ENCODE data around the gene OR7D4.
"Not testable (repeated sequence)": the region's sequence is repeated elsewhere in the genome, so short reads cannot be mapped to it uniquely, and the experiment has no call there.

OR7D4 gene

GRCh38 chr19:9219489-9219888, at the start of gene OR7D4:
OR7D4 (minus strand) TSS chr19:9219589; CDS start chr19:9214837, 4,752 bp downstream.
- DNase-seq (ENCODE audit: low spot score) = no peak

DNA sequence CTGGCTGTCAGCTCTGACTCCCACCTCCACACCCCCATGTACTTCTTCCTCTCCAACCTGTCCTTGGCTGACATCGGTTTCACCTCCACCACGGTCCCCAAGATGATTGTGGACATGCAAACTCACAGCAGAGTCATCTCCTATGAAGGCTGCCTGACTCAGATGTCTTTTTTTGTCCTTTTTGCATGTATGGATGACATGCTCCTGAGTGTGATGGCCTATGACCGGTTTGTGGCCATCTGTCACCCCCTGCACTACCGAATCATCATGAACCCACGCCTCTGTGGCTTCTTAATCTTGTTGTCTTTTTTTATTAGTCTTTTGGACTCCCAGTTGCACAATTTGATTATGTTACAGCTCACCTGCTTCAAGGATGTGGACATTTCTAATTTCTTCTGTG, 31.8 kb upstream of the OR7D4 start:
- no peak for DNase-seq (ENCODE audit: low spot score)

DNA sequence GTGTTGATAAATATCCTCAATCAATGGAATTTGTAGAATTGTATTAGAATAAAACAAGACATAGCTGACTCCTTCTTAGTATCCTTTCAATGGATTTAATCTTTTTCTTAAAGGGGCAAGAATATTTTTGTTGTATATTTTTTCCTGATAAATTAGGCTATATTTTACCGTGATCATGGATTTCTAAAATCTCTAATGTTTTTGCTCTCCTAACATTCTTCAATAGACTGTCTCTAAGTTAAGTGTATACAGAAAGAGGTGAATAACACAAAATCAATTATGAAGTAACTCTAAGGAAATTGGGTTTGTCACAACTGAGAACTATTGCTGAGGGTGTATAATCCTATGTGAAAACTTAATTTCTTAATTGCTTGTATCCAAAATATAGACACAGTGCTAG, 31.2 kb upstream of the OR7D4 start, which contains the start of gene OR7E24:
TSS of gene OR7E24 (plus strand) at position 301 of the 400 bp plus-strand sequence. CDS start 114 bp downstream, outside the sequence.
- no peak for DNase-seq (ENCODE audit: low spot score)

DNA sequence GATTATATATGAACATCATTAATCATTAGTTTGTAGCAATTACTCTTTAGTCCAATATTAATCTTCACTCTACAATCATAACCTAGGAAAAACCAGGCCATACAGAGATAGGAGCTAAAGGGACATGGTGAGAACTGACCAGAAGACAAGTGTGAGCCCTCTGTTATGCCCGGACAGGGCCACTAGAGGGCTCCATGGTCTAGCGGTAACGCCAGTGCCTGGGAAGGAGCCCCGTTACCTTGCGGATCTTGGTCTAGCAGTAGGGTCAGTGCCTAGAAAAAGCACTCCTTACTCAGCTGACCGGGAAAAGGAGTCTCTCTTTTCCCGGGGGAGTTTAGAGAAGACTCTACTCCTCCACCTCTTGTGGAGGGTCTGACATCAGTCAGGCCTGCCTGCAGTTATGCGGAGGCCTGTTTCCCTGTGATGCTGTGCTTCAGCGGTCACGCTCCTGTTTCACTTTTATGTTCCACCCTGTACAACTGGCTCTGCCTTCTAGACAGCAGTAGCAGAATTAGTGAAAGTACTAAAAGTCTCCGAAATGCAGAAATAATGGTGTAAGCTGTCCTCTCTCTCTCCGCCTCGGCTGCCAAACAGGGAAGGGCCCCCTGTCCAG, 13.8 kb downstream of the OR7D4 start:
- peak; percentile 59 for DNase-seq (ENCODE audit: low spot score)

GRCh38 chr19:9198044-9198443, 21.3 kb downstream of the OR7D4 start:
- DNase-seq (ENCODE audit: low spot score) = not testable (repeated sequence)

DNA sequence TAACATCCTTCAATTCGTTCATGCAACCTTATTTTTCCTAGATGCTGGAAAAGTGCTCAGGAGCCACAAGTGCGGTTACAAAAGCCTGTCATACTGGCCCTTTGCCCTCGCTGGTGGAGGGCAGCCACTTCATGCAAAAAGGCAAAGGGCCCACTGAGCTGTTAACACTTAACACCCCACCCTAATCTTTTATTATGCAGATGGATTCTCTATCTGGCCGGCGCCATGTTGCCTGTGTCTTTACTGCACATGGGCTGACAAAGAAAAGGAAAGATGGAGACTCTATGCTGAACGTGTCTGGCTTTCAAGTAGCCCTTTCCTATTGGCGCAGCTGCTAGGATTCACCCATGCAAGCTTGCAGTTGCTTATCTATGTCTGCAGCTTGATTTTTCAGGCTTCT, 29.9 kb downstream of the OR7D4 start:
- DNase-seq (ENCODE audit: low spot score) = no peak

GRCh38 chr19:9187191-9187590, 32.2 kb downstream of the OR7D4 start:
- no peak for DNase-seq (ENCODE audit: low spot score)

- no peak for DNase-seq (ENCODE audit: low spot score)
Measured at GRCh38 chr19:9183000-9183399, 36.4 kb downstream of the OR7D4 start.

- no peak for DNase-seq (ENCODE audit: low spot score)
Measured at GRCh38 chr19:9178901-9179300, 40.5 kb downstream of the OR7D4 start, which contains the start of gene OR7D2. OR7D2 (plus strand) TSS chr19:9178979; CDS start chr19:9185782, 6,803 bp downstream.

- DNase-seq (ENCODE audit: low spot score) = no peak
Measured at GRCh38 chr19:9175326-9175725, 44.1 kb downstream of the OR7D4 start.

GRCh38 chr19:9171393-9171991, 47.9 kb downstream of the OR7D4 start:
- no peak for DNase-seq (ENCODE audit: low spot score)

- DNase-seq (ENCODE audit: low spot score) = no peak
Measured at GRCh38 chr19:9166846-9167245, 52.5 kb downstream of the OR7D4 start.

GRCh38 chr19:9165261-9165660, 54.1 kb downstream of the OR7D4 start:
- no peak for DNase-seq (ENCODE audit: low spot score)

GRCh38 chr19:9161427-9161826, 58.0 kb downstream of the OR7D4 start:
- DNase-seq (ENCODE audit: low spot score) = no peak
